A673 (cell line): ENCODE results near the gene RELL1.

Source experiments
- CTCF ChIP-seq: fragments of 300-800, 200-600 bp; sonication (generic); conservative IDR thresholded peaks from 2 replicates; pipeline ENCODE4 v1.5.1; 2017; ENCODE audit warnings: low read depth, mild to moderate bottlenecking, antibody characterized with exemption, low read length, moderate library complexity, mixed read lengths
- EZH2 ChIP-seq: fragments of 200-600 bp; sonication (generic); IDR thresholded peaks from 2 replicates; pipeline ENCODE4 v1.6.1; 2017; ENCODE audit warnings: borderline replicate concordance, low read depth, mild to moderate bottlenecking, mixed read lengths, antibody characterized with exemption, low read length; ENCODE audit not compliant: poor library complexity, severe bottlenecking

DNA sequence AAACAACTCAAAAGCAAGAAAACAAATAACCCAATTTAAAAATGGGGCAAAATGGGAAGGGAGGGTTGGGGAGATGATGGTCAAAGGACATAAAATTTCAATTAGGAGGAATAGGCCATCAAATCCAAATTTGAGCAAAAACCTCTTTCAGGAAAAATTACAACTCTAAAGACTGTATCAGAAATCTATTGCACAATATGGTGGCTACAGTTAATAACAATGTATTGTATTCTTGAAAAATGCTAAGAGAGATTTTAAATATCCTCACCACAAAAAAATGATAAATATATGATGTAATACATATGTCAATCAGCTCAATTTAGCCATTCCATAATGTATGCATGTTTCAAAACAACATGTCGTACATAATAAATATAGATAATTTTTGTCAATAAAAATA lies 60.7 kb downstream of the RELL1 start:
- no peak for TF ChIP-seq CTCF
- no peak for TF ChIP-seq EZH2
